Measurements from ENCODE around the gene SACS. TPM values are rescaled to one million over a fixed set of nuclear protein-coding genes. Genes with fewer than 3 reads are reported as not detected.
A peak's percentile ranks its signal among the peaks of the same experiment; 100 is the strongest.

SACS gene
- total RNA-seq, 1 experiment from 2014 or later, result 53.0 TPM

- no peak overlapping the region for H3K23ac ChIP-seq (ENCODE audit: insufficient read length, low read depth, low read length)
Measured at GRCh38 chr13:23392925-23393645, 40.4 kb downstream of the SACS start.

More at GRCh38 chr13:23392925-23393645, 40.4 kb downstream of the SACS start:
- H3K4me2 ChIP-seq (ENCODE audit: insufficient read depth, insufficient read length, low read length), result no peak overlapping the region
- H3T11ph ChIP-seq (ENCODE audit: low read length), result no peak overlapping the region
- Mint-ChIP-seq H3K9me3 (no peaks in the 10 kb centered on the region), H3K4me3 (no peak overlapping the region), H3K27ac (peak overlapping the region in 1 of 3 experiments; percentile 25; a peak in 2 of 7 replicates), H3K36me3 (ENCODE audit: insufficient read depth in 1 of 3, low read depth in 3 of 3) (peaks cover 0 to 4% (median 4%) of the 10 kb centered on the region in 3 experiments; a peak in 2 of 7 replicates), H3K27me3 (ENCODE audit: low read depth) (no peaks in the 10 kb centered on the region), H3K4me1 (no peaks in the 10 kb centered on the region; a peak in 1 of 4 replicates)
- H3K27ac ChIP-seq (ENCODE audit: insufficient read length, low read depth, low read length), result no peak overlapping the region
- H4K5ac ChIP-seq (ENCODE audit: insufficient read length, low read depth, low read length), result no peak overlapping the region
- no peaks in the 10 kb centered on the region for H4K20me1 ChIP-seq (ENCODE audit: control insufficient read depth, insufficient read depth, insufficient read length)
- H3K9me3 ChIP-seq (ENCODE audit: control insufficient read depth, low read depth, low read length), result no peaks in the 10 kb centered on the region
- H4K91ac ChIP-seq (ENCODE audit: insufficient read length, low read depth, low read length), result no peak overlapping the region
- no peak overlapping the region for H2AFZ ChIP-seq (ENCODE audit: low read length)
- no peak overlapping the region for H2BK5ac ChIP-seq (ENCODE audit: insufficient read length, low read length)
- no peak overlapping the region for H3K18ac ChIP-seq (ENCODE audit: insufficient read length, low read depth, low read length)
- H3K4ac ChIP-seq (ENCODE audit: low read depth, low read length), result no peak overlapping the region
- no peak overlapping the region for H2BK20ac ChIP-seq (ENCODE audit: low read depth, low read length, poor library complexity, severe bottlenecking)
- H2BK12ac ChIP-seq (ENCODE audit: insufficient read length, low read depth, low read length), result no peak overlapping the region
- no peaks in the 10 kb centered on the region for H3K79me1 ChIP-seq (ENCODE audit: insufficient read depth, low read depth, low read length, poor library complexity, severe bottlenecking)
- H2BK15ac ChIP-seq (ENCODE audit: low read depth, low read length), result no peak overlapping the region
- no peak for DNase-seq
- WGBS (ENCODE audit: extremely low coverage, insufficient read length, low lambda C conversion rate), result no CpG with 5 or more reads among the region's 9 CpGs
- TF ChIP-seq, protein P1, sequence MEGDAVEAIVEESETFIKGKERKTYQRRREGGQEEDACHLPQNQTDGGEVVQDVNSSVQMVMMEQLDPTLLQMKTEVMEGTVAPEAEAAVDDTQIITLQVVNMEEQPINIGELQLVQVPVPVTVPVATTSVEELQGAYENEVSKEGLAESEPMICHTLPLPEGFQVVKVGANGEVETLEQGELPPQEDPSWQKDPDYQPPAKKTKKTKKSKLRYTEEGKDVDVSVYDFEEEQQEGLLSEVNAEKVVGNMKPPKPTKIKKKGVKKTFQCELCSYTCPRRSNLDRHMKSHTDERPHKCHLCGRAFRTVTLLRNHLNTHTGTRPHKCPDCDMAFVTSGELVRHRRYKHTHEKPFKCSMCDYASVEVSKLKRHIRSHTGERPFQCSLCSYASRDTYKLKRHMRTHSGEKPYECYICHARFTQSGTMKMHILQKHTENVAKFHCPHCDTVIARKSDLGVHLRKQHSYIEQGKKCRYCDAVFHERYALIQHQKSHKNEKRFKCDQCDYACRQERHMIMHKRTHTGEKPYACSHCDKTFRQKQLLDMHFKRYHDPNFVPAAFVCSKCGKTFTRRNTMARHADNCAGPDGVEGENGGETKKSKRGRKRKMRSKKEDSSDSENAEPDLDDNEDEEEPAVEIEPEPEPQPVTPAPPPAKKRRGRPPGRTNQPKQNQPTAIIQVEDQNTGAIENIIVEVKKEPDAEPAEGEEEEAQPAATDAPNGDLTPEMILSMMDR (conservative IDR thresholded peaks at IDR 0.05), result no peak
- no peaks in the 10 kb centered on the region for H3K79me2 ChIP-seq (ENCODE audit: insufficient read depth, low read length)
- no peak overlapping the region for H2BK120ac ChIP-seq (ENCODE audit: low read depth, low read length, poor library complexity, severe bottlenecking)
- H4K8ac ChIP-seq (replicated peaks; ENCODE audit: insufficient read length, low read depth, low read length), result no peak overlapping the region
- no peaks in the 10 kb centered on the region for H3K4me1 ChIP-seq (ENCODE audit: insufficient read depth, low read length)
- H3K9ac ChIP-seq (ENCODE audit: extremely low read depth, insufficient read length, low read length), result no peak overlapping the region
- no peak overlapping the region; the same call in 1 of the 2 replicates for H3K14ac ChIP-seq (ENCODE audit: insufficient read depth, low read length)
- H3K56ac ChIP-seq (ENCODE audit: insufficient read length, low read depth, low read length), result no peak overlapping the region
- no peaks in the 10 kb centered on the region for H3K27me3 ChIP-seq (ENCODE audit: insufficient read depth, low read length)
- no peaks in the 10 kb centered on the region for H3K23me2 ChIP-seq (ENCODE audit: insufficient read length, low read depth, low read length, poor library complexity, severe bottlenecking)
- no peak overlapping the region for H2AK5ac ChIP-seq (ENCODE audit: insufficient read length, low read length)
